Chondrocyte (in vitro differentiated cells): ENCODE results near the gene CAPS. TPM values are rescaled to one million over a fixed set of nuclear protein-coding genes. Genes with fewer than 3 reads are reported as not detected.
A peak's percentile ranks its signal among the peaks of the same experiment; 100 is the strongest.

Source experiments
- DNase-seq: peaks from one replicate; pipeline ENCODE4 v3.0.0; 2021; ENCODE audit warnings: mixed read lengths, low spot score
- H3K27ac Mint-ChIP-seq: one replicate; pipeline ENCODE4 v1.8.0; 2021; ENCODE audit warnings: mild to moderate bottlenecking, moderate library complexity, mixed read lengths; ENCODE audit not compliant: unreplicated experiment
- H3K27me3 Mint-ChIP-seq: 2 replicates; pipeline ENCODE4 v1.8.0; 2021; ENCODE audit warnings: low read depth, mixed read lengths
- H3K36me3 Mint-ChIP-seq: 2 replicates; pipeline ENCODE4 v1.8.0; 2021; ENCODE audit warnings: low read depth, mixed read lengths
- H3K4me1 Mint-ChIP-seq: 2 replicates; pipeline ENCODE4 v1.8.0; 2021; ENCODE audit warnings: low read depth, mild to moderate bottlenecking, mixed read lengths
- H3K4me3 Mint-ChIP-seq: one replicate; pipeline ENCODE4 v1.8.0; 2021; ENCODE audit warnings: mild to moderate bottlenecking, moderate library complexity, mixed read lengths; ENCODE audit not compliant: unreplicated experiment
- H3K9me3 Mint-ChIP-seq: 2 replicates; pipeline ENCODE4 v1.8.0; 2021; ENCODE audit warnings: low read depth, mixed read lengths
- total RNA-seq: library from RNA; stranded (reverse); gene quantifications from 3 replicates; pipeline ENCODE4 v1.2.1, GENCODE V29; 2021
- TF ChIP-seq, protein P1 (sequence below): fragments of 200-600 bp; sonication (generic); IDR thresholded peaks from 2 replicates; pipeline ENCODE4 v1.5.0; 2021; ENCODE audit warnings: antibody characterized with exemption, mild to moderate bottlenecking, moderate library complexity

The CAPS gene
- total RNA-seq, 1 donor from 2014 or later: 7.2 TPM

DNA sequence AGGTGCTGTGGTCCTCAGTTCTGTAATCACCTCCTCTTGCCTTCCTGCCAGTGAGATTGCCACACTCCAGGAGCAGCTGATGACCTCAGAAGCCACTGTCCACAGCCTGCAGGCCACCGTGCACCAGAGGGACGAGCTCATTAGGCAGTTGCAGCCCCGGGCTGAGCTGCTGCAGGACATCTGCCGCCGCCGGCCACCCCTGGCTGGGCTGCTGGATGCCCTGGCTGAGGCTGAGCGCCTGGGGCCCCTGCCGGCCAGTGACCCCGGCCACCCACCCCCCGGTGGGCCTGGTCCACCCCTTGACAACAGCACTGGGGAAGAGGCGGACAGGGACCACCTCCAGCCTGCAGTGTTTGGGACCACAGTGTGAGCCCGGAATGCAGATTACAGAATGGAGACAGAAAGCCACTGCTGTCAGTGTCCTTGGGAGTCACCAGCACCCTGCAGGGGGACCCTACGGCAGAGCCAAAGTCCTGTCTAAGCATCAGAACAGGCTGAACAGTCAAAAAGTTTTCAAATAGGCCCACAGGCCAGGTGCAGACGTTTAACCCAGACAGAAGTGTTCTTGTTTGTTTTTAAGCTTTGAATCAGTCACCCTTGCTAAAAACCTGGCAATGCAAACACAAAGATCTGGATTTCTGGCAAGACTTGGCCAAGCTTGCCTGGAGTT is 5.1 kb upstream of the CAPS start:
- no peak for DNase-seq
- H3K27ac Mint-ChIP-seq: no peak overlapping the region
- no peaks in the 10 kb centered on the region for H3K9me3 Mint-ChIP-seq
- H3K36me3 Mint-ChIP-seq: no peaks in the 10 kb centered on the region
- peaks cover 8% of the 10 kb centered on the region for H3K4me1 Mint-ChIP-seq
- TF ChIP-seq, protein P1, sequence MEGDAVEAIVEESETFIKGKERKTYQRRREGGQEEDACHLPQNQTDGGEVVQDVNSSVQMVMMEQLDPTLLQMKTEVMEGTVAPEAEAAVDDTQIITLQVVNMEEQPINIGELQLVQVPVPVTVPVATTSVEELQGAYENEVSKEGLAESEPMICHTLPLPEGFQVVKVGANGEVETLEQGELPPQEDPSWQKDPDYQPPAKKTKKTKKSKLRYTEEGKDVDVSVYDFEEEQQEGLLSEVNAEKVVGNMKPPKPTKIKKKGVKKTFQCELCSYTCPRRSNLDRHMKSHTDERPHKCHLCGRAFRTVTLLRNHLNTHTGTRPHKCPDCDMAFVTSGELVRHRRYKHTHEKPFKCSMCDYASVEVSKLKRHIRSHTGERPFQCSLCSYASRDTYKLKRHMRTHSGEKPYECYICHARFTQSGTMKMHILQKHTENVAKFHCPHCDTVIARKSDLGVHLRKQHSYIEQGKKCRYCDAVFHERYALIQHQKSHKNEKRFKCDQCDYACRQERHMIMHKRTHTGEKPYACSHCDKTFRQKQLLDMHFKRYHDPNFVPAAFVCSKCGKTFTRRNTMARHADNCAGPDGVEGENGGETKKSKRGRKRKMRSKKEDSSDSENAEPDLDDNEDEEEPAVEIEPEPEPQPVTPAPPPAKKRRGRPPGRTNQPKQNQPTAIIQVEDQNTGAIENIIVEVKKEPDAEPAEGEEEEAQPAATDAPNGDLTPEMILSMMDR: no peak
- no peaks in the 10 kb centered on the region for H3K27me3 Mint-ChIP-seq
- no peak overlapping the region for H3K4me3 Mint-ChIP-seq

DNA sequence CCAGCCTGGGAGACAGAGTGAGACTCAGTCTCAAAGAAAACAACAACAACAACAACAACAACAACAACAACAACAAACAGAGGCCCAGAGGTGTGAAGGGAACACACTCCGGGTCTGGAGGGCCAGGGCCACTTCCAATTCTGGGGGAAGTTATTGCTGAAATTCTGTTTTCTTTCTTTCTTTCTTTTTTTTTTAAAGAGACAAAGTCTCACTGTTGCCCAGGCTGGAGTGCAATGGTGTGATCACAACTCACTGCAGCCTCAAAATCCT is 3.5 kb upstream of the CAPS start:
- H3K4me3 Mint-ChIP-seq: no peak overlapping the region
- H3K36me3 Mint-ChIP-seq: no peaks in the 10 kb centered on the region
- TF ChIP-seq, protein P1: no peak
- H3K27ac Mint-ChIP-seq: no peak overlapping the region
- H3K9me3 Mint-ChIP-seq: no peaks in the 10 kb centered on the region
- H3K27me3 Mint-ChIP-seq: no peaks in the 10 kb centered on the region
- peaks cover 15% of the 10 kb centered on the region for H3K4me1 Mint-ChIP-seq
- no peak for DNase-seq

DNA sequence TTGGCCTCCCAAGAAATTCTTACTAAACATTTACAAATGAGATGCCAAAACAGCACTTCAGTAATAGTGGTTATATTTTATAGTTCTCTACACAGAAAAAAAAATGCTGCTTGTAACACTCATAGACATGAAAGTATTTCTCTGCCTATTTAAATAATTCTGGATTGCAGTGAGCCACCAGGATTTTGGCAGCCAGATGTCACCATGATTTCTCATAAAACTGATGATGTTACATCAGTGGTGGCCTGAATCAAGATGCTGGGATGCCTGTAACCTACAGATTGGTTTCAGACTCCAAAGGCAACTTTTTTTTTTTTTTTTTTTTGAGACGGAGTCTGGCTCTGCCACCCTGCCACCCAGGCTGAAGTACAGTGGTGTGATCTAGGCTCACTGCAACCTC is 2.7 kb upstream of the CAPS start:
- H3K27ac Mint-ChIP-seq: peak overlapping the region; percentile 22
- H3K4me1 Mint-ChIP-seq: peaks cover 14% of the 10 kb centered on the region
- no peaks in the 10 kb centered on the region for H3K36me3 Mint-ChIP-seq
- H3K4me3 Mint-ChIP-seq: no peak overlapping the region
- no peaks in the 10 kb centered on the region for H3K9me3 Mint-ChIP-seq
- H3K27me3 Mint-ChIP-seq: no peaks in the 10 kb centered on the region
- TF ChIP-seq, protein P1: no peak
- no peak for DNase-seq

DNA sequence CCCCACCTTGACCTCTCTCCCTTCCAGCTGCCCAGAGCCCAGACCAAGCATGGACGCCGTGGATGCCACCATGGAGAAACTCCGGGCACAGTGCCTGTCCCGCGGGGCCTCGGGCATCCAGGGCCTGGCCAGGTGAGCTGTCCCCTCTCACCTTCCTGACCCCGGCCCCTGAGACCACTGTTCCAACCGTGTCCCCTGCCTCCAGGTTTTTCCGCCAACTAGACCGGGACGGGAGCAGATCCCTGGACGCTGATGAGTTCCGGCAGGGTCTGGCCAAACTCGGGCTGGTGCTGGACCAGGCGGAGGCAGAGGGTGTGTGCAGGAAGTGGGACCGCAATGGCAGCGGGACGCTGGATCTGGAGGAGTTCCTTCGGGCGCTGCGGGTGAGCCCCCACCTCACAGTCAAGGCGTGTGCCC is 312 bp downstream of the CAPS start:
- peaks cover 12% of the 10 kb centered on the region for H3K36me3 Mint-ChIP-seq
- H3K4me1 Mint-ChIP-seq: peaks cover 12% of the 10 kb centered on the region
- H3K27me3 Mint-ChIP-seq: no peaks in the 10 kb centered on the region
- H3K4me3 Mint-ChIP-seq: no peak overlapping the region
- TF ChIP-seq, protein P1: no peak
- H3K27ac Mint-ChIP-seq: peak overlapping the region; percentile 85
- peak; percentile 93 for DNase-seq
- no peaks in the 10 kb centered on the region for H3K9me3 Mint-ChIP-seq

DNA sequence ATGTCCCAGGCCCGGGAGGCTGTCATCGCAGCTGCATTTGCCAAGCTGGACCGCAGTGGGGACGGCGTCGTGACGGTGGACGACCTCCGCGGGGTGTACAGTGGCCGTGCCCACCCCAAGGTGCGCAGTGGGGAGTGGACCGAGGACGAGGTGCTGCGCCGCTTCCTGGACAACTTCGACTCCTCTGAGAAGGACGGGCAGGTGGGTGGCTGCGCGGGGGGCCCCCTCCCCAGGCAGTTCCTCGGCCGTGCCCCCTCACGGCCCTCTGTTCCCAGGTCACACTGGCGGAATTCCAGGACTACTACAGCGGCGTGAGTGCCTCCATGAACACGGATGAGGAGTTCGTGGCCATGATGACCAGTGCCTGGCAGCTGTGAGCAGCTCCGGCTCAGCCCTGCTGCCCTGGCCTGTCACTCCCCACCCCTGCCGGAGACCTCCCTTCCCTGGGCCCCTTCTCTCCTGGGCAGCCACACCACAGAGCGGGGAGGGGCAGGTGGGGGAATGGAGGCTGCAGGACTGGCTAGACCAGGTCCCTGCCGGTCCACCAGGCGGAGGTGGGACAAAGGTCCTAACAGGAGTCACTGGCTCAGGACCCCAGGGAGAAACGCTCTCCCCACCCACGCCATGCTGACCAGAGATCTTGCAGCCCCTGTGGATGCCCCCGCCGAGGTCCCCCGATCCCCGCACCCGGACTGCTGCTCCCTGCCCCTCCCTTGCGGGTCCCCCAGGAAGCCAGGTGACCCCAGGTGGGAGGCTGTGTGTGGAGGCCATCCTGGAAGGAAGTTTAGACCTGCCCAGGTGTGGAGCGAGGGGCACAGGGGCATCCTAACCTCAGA is 1.1 kb downstream of the CAPS start:
- TF ChIP-seq, protein P1: no peak
- Mint-ChIP-seq H3K9me3 (no peaks in the 10 kb centered on the region), H3K27me3 (no peaks in the 10 kb centered on the region), H3K36me3 (peaks cover 15% of the 10 kb centered on the region), H3K4me1 (peaks cover 12% of the 10 kb centered on the region), H3K27ac (peak overlapping the region; percentile 36), H3K4me3 (no peak overlapping the region)
- DNase-seq: peak; percentile 92
